T47D (cell line): ENCODE results near the gene SLC26A1.
"Not testable (repeated sequence)": the region's sequence is repeated elsewhere in the genome, so short reads cannot be mapped to it uniquely, and the experiment has no call there.

Source experiments
- DNase-seq, 2 experiments: peaks; one replicate each; pipeline versions ENCODE4 v3.0.0 to v3.0.0-alpha.2; 2011 to 2012; ENCODE audit warnings: low read depth in 1 of 2, low spot score in 1 of 2
- JUND ChIP-seq: IDR thresholded peaks from 2 replicates; pipeline ENCODE4 v1.6.1; 2012; ENCODE audit warnings: low read depth
- in situ Hi-C: cut with HindIII; loops from 2 replicates; pipeline ENCODE4 v1.10.0; 2016; ENCODE audit warnings: low sequenced_read_pairs, low pct_unique_long_range_greater_than_20kb

The SLC26A1 gene

DNA sequence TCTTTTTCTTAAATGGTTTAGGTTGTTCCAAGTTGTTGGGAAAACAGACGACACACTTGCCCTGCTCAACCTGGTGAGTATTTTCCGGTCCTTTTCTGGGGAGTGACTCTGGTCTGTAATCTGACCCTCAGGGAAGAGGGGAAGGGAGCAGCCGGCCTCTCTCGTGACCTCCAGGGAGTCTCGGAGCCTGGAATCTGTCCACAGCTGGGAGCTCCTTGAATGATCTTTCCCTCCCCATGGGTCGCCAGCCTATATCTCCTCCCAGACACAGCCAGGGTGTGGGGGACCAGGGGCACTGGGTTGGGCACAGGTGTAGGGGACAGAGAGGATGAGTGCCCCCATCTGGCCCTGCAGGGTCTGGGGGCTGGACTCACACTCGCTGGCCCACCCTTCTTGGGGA, 42.0 kb downstream of the SLC26A1 start:
- in situ Hi-C loops: no loop called here
- DNase-seq: no peak
- no peak for TF ChIP-seq JUND

DNA sequence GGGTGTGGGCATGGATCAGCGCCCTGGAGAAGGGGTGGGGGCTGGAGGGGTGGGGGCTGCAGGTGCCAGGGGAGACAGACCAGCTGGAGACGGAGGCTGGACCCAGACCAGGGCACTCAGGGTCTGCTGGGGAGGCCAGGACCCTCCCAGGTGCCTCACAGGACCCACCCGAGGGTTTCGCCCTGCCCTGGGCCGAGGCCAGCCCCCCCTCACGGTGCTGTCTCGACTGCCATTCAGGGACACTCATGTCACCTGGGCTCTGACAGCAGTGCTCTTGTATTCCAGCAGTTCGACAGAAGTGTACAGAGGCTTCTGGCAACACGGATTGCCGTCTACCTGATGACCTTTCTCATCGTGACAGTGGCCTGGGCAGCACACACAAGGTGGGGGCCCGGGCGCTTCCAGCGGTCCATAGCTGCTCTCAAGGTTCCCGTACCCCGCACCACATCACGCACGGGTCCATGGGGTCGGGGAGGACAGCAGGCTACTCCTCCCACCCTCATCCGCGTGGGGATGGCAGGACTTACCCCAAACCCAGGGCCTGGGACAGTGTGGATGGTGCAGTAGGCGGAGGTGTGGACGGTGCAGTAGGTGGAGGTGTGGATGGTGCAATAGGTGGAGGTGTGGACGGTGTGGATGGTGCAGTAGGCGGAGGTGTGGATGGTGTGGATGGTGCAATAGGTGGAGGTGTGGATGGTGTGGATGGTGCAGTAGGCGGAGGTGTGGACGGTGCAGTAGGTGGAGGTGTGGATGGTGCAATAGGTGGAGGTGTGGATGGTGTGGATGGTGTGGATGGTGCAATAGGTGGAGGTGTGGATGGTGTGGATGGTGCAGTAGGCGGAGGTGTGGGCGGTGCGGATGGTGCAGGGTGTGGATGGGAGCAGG, 42.8 kb downstream of the SLC26A1 start:
- TF ChIP-seq JUND: no peak
- DNase-seq: no peak
- in situ Hi-C loops: no loop called here

DNA sequence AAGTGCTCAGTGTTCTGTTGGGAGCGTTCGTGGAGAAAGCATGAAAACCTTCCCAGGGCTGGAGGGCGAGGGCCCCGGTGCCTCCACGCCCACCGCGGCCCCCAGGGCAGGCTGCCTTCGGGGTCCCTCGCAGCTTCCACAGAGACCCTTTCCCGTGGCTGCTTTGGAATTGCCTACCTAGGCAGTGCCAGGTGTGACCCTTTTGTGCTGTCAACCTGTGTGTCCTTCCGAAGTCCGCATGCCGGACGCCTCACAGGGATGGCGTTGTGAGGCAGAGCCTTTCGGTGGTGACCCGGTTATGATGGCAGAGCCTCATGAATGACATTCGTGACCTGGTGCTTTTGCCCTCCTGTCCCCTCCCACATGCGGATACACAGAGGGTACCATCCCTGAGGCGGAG, 43.5 kb downstream of the SLC26A1 start:
- in situ Hi-C loops: no loop called here

DNA sequence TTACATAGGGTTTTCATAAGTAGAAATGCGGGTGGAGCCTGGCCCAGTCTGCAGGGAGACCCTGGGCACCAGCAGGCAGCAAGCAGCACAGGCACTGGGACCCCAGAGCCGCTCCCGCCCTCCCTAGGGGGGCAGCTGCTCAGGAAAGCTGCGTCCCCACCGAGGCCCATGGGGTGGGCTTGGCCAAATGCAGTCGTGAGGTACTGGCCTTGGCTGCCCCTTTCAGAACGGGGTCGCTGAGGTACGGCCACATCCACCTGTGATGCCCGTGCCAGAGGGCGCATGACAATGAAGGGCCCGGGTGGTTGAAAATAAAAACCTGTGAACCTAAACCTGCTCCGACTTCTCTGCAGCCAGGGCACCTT, 44.3 kb downstream of the SLC26A1 start:
- no peak for TF ChIP-seq JUND
- in situ Hi-C loops: no loop called here
- DNase-seq: no peak

More for the DNA sequence above, 43.5 kb downstream of the SLC26A1 start:
- DNase-seq: no peak
- TF ChIP-seq JUND: no peak

DNA sequence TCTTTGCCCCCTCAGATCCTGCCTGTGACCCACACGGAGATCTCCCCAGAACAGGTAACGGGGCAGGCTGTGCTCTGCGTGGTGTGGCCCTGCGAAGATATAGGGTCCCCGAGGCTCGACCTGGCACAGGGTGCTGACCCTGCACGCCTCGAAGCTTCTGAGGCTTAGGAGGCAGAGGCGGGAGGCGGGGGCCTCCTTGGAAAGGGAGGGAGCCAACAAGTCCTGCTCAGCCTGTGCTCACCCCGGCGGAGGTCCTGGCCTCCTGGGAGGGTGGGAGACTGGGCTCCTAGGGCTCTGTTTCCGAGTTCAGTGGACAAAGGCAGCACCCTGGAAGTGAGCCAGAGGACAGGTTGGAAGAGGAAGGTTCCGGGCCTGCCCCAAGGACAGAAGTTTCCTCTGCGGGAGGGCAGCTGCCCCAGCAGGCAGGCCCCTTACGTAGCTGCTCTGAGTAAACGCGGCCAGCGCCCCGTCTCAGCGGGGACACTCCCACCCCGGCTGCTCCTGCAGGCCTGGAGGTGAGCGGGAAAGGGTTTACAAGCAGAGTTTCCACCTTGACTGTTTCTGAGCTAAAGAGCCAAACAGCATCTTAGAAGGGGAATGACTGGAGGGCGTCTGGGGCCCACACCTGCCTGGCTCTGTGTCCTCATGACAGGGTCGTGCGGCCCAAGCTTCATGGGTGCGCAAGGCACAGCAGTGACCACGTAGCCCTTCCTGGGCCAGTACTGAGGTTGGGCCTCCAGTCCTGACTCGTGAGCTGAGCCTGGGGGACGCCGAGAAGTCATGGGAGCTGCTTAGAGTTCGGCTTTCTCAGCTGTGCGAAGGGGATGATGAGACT, 44.9 kb downstream of the SLC26A1 start:
- in situ Hi-C loops: no loop called here
- DNase-seq: no peak

DNA sequence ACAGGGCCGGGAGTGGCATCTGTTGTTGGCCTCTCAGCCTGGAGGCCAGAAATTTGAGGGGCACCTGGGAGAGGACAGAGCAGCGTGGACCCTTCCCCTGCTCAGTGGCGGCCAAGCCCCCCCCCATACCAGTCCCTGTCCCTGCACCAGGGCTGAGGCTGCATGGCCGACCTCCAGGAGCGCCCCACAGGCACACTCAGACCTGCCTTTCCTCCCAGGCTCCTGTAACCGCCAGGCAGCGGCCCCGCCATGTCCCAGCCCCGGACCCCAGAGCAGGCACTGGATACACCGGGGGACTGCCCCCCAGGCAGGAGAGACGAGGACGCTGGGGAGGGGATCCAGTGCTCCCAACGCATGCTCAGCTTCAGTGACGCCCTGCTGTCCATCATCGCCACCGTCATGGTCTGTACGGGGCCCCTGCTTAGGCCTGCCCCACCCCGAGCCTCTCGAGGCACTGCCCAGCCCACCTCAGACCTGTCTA, 45.7 kb downstream of the SLC26A1 start:
- no peak for DNase-seq
- in situ Hi-C loops: no loop called here
- TF ChIP-seq JUND: no peak

More for the DNA sequence above, 44.9 kb downstream of the SLC26A1 start:
- no peak for TF ChIP-seq JUND

DNA sequence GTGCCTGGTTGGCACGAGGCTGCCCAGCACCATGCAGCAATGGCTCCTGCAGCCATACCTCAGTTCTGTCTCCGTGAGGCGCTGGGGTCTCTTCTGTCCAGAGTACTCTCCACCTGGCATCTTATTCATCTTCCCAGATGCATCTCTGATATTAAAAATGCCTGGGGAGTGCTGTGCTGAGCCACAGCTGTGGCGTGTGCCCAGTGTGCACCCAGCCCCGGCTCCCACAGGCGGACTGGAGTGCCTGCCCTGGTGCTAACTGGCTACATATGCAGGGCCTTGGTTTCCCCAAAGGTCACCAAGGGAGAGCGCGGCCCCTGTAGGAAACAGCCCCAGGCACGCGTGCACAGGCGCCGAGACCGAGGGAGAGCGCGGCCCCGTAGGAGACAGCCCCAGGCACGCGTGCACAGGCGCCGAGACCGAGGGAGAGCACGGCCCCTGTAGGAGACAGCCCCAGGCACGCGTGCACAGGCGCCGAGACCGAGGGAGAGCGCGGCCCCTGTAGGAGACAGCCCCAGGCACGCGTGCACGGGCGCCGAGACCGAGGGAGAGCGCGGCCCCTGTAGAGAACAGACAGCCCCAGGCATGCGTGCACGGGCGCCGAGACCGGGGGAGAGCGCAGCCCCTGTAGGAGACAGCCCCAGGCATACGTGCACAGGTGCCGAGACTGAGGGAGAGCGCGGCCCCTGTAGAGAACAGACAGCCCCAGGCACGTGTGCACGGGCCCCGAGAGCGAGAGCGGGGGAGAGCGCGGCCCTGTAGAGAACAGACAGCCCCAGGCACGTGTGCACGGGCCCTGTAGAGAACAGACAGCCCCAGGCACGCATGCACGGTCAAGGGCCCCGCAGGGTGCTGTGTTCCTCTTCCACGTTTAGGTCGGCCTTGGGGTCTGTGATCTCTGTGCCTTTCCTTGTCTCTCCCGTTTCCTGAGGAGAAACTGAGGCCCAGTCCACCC, 46.4 kb downstream of the SLC26A1 start:
- TF ChIP-seq JUND: no peak
- in situ Hi-C loops: no loop called here
- DNase-seq: no peak

DNA sequence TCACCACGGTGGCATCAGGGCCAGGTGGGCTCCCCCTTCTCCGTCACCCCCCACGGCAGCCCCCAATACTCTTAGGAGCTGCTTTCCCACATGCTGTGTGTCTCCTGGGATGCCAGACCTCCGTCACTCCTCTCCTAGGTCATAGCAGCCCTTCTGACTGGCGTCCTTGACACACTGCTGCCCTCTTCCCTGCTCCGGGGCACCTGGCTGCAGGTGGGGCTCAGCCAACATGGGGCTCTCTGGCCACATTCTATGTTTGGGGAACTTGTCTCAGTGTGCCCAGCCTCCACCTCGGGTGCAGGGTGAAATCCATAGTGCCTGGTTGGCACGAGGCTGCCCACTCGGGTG, 47.1 kb downstream of the SLC26A1 start:
- in situ Hi-C loops: no loop called here
- no peak for DNase-seq
- TF ChIP-seq JUND: no peak

DNA sequence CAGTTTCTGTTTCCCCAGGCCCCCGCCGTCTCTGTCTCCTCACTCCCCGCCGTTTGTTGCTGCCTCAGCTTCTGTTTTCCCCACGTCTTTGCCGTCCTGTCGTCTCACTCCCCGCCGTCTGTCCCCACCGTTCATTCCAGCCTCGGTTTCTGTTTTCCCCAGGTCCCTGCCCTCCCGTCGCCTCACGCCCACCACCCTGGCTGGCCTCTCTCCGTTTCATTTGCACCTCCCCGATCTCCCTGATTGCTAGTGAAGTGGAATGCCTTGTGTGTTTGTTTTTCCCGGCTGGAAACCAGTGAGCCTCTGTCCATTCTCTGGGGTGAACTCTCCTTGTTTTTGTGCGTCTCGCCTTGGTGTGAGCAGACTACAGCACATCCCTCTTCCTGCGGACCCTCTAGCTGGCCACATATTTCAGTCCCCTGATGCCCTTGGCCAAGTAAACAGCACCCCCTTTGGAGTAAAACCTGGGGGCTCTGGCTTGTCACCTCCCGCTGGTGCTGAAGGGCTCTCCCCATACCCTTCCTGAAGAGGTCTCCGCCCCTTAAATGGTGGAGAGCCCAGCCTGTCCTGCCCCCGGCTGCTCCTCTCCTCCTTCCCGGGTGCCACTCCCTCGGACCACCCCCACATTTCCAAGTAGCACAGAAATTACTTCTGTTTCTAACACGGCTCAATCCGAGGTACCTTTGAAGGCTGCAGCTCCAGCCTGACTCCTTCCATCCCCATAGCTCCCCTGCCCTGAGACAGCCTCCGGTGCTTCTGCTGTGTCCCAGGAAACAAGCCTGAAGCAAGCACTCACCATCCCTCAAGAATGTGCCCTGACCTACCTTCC, 47.7 kb downstream of the SLC26A1 start:
- in situ Hi-C loops: no loop called here
- no peak for DNase-seq
- TF ChIP-seq JUND: no peak

DNA sequence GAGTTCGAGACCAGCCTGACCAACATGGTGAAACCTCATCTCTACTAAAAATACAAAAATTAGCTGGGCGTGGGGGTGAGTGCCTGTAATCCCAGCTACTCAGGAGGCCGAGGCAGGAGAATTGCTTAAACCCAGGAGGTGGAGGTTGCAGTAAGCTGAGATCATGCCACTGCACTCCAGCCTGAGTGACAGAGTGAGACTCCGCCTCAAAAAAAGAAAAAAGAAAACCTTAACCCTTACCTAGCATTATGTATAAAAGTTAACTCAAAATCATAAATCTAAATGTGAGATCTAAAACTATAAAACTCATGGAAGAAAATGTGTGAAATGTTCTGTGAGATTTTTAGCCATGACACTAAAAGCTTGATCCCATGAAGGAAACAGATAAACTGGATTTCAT, 53.7 kb downstream of the SLC26A1 start:
- DNase-seq, in situ Hi-C loops: not testable (repeated sequence)
